Endothelial cell of umbilical vein (primary cell): ENCODE measurements around the gene NAV2. TPM values are rescaled to one million over a fixed set of nuclear protein-coding genes. Genes with fewer than 3 reads are reported as not detected.

ENCODE experiments used
- BruUV-seq: library from RNA; stranded (reverse); fragments of 400-500 nt; replicated peaks from 2 replicates; lab custom pipeline; 2021; lab: Mats Ljungman, UMichigan
- CTCF ChIA-PET: fragments of 300-600, 350-600 bp; sonication (Branson Sonifier 250); formaldehyde crosslinking; loops from one replicate; lab custom pipeline; 2021; ENCODE audit warnings: antibody characterized with exemption, inconsistent platforms; lab: Charles Lee
- POLR2A ChIA-PET: fragments of 300-600, 350-600 bp; sonication (Branson Sonifier 250); formaldehyde crosslinking; loops from one replicate; lab custom pipeline; 2021; ENCODE audit warnings: antibody characterized with exemption, inconsistent platforms; lab: Charles Lee
- DNase-seq: peaks from one replicate; pipeline ENCODE4 v3.0.0-alpha.2; 2011; ENCODE audit warnings: low read depth, low spot score
- FAIRE-seq: peaks from 2 replicates; lab custom pipeline; 2011; peaks lifted over from hg19 to GRCh38; lab: Jason Lieb, UNC
- H2AFZ ChIP-seq: 2 replicates; pipeline ENCODE4 v1.6.0; 2012; ENCODE audit warnings: low read depth, low read length, control low read depth, inconsistent platforms
- H3K27ac ChIP-seq: 2 replicates; pipeline ENCODE4 v1.5.1; 2011; ENCODE audit warnings: low read depth, mild to moderate bottlenecking, control low read depth, low read length, moderate library complexity; ENCODE audit not compliant: insufficient read depth
- H3K27me3 ChIP-seq, 2 experiments: 2 replicates each; pipeline versions ENCODE4 v1.6.0 to v1.6.1; 2011; ENCODE audit warnings: low read length in 2 of 2, mixed read lengths in 1 of 2; ENCODE audit not compliant: control insufficient read depth in 2 of 2, insufficient read depth in 2 of 2
- H3K36me3 ChIP-seq, 2 experiments: 2 replicates in 1 of 2; 3 replicates in 1 of 2; pipeline ENCODE4 v1.5.1; 2011; ENCODE audit warnings: low read length in 2 of 2, mild to moderate bottlenecking in 1 of 2, moderate library complexity in 1 of 2; ENCODE audit not compliant: control insufficient read depth in 2 of 2, insufficient read depth in 2 of 2; ENCODE audit errors: extremely low read depth in 1 of 2
- H3K4me1 ChIP-seq: 3 replicates; pipeline ENCODE4 v1.5.1; 2011; ENCODE audit warnings: mild to moderate bottlenecking, low read length; ENCODE audit not compliant: control insufficient read depth, insufficient read depth; ENCODE audit errors: extremely low read depth
- H3K4me2 ChIP-seq: 2 replicates; pipeline ENCODE4 v1.6.1; 2011; ENCODE audit warnings: low read length, control low read depth, mixed read lengths; ENCODE audit not compliant: insufficient read depth
- H3K4me3 ChIP-seq, 3 experiments: fragments of 200-600 bp in 1 of 3; sonication (generic), shearing (Covaris generic) in 1 of 3; replicated peaks in 1 of 3; 2 replicates each; pipeline ENCODE4 v1.5.1; 2011 to 2016; ENCODE audit warnings: control low read depth in 3 of 3, low read length in 3 of 3, mild to moderate bottlenecking in 2 of 3, inconsistent platforms in 1 of 3, low read depth in 1 of 3, moderate library complexity in 1 of 3; ENCODE audit not compliant: insufficient read depth in 1 of 3
- H3K79me2 ChIP-seq: 2 replicates; pipeline ENCODE4 v1.6.0; 2012; ENCODE audit warnings: low read length, inconsistent platforms; ENCODE audit not compliant: control insufficient read depth, insufficient read depth
- H3K9ac ChIP-seq: replicated peaks from 2 replicates; pipeline ENCODE3; 2011; ENCODE audit warnings: low read length, control low read depth; ENCODE audit not compliant: insufficient read depth; ENCODE audit errors: extremely low read depth
- H3K9me1 ChIP-seq: replicated peaks from 3 replicates; pipeline ENCODE4 v1.6.0; 2011; ENCODE audit warnings: mild to moderate bottlenecking, low read length; ENCODE audit not compliant: control insufficient read depth, insufficient read depth; ENCODE audit errors: extremely low read depth
- H3K9me3 ChIP-seq: replicated peaks from 2 replicates; pipeline ENCODE4 v1.5.1; 2012; ENCODE audit warnings: low read length, inconsistent platforms; ENCODE audit not compliant: control insufficient read depth, insufficient read depth
- H4K20me1 ChIP-seq: replicated peaks from 2 replicates; pipeline ENCODE3; 2011; ENCODE audit warnings: mild to moderate bottlenecking, low read length; ENCODE audit not compliant: control insufficient read depth, insufficient read depth; ENCODE audit errors: extremely low read depth
- CTCF ChIP-seq, 2 donors: IDR thresholded peaks; 1 replicate in 1 of 2; 2 replicates in 1 of 2; pipeline ENCODE4 v1.5.1; 2011; ENCODE audit warnings: low read length in 2 of 2, mild to moderate bottlenecking in 2 of 2, moderate library complexity in 2 of 2, control low read depth in 1 of 2, inconsistent platforms in 1 of 2, low read depth in 1 of 2; ENCODE audit not compliant: insufficient read depth in 1 of 2; ENCODE audit errors: extremely low read depth in 1 of 2
- EZH2 ChIP-seq: IDR thresholded peaks from 2 replicates; pipeline ENCODE4 v1.6.1; 2012; ENCODE audit warnings: borderline replicate concordance, low read depth, mild to moderate bottlenecking, moderate library complexity, low read length, inconsistent platforms; ENCODE audit not compliant: severe bottlenecking
- FOS ChIP-seq: IDR thresholded peaks from 2 replicates; pipeline ENCODE4 v1.6.1; 2011; ENCODE audit warnings: mild to moderate bottlenecking, low read length, moderate library complexity, borderline replicate concordance; ENCODE audit not compliant: insufficient read depth
- GATA2 ChIP-seq: IDR thresholded peaks from 2 replicates; pipeline ENCODE4 v1.7.0; 2011; ENCODE audit warnings: low read depth, mild to moderate bottlenecking, moderate library complexity, mixed read lengths, low read length; ENCODE audit not compliant: insufficient read length, insufficient read depth
- JUN ChIP-seq: IDR thresholded peaks from 2 replicates; pipeline ENCODE4 v1.6.1; 2011; ENCODE audit warnings: borderline replicate concordance, low read depth; ENCODE audit not compliant: insufficient read length, insufficient read depth
- MAX ChIP-seq: IDR thresholded peaks from 2 replicates; pipeline ENCODE4 v1.6.1; 2011; ENCODE audit not compliant: insufficient read depth, insufficient read length
- MYC ChIP-seq: IDR thresholded peaks from one replicate; pipeline ENCODE4 v1.6.1; 2011; ENCODE audit warnings: mild to moderate bottlenecking, low read depth, low read length
- POLR2A ChIP-seq: IDR thresholded peaks from 2 replicates; pipeline ENCODE4 v1.6.1; 2012; ENCODE audit warnings: low read depth, mild to moderate bottlenecking, control low read depth, low read length
- POLR2AphosphoS5 ChIP-seq: IDR thresholded peaks from 2 replicates; pipeline ENCODE4 v1.6.1; 2012; ENCODE audit warnings: low read depth, mild to moderate bottlenecking, control low read depth, low read length, moderate library complexity; ENCODE audit not compliant: insufficient read depth
- dilution Hi-C: fragments of 300-500 bp; cut with MboI; formaldehyde crosslinking; loops from one replicate; pipeline ENCODE4 v1.15.0; 2019; ENCODE audit warnings: low sequenced_read_pairs; ENCODE audit not compliant: extremely low pct_ligation_motif_present
- intact Hi-C: fragments of 100-400 bp; cut with micrococcal nuclease; formaldehyde crosslinking; loops from one replicate; pipeline ENCODE4 v1.10.0; 2022
- polyA plus RNA-seq, 4 experiments: library from polyadenylated mRNA; depleted of rRNA in 3 of 4; stranded (reverse) in 3 of 4; unstranded in 1 of 4; fragments of >200 nt; gene quantifications; 2 replicates each; pipeline versions ENCODE4 v1.2.1 to v1.2.3, GENCODE V29; 2011 to 2012; ENCODE audit warnings: missing spikeins in 1 of 4
- total RNA-seq: library from RNA; stranded (reverse); gene quantifications from 2 replicates; pipeline ENCODE4 v1.2.3, GENCODE V29; 2021

NAV2 gene
- total and polyA plus RNA-seq, 2 donors (not counting 3 experiments of a cell fraction or from before 2014, with no cell fraction given) = 10.9 to 68.0 TPM

GRCh38 chr11:19845626-19846025 lies 133.0 kb downstream of the NAV2 start:
- DNase-seq (no peak), FAIRE-seq (no peak)
- no peaks in the 10 kb centered on the region for H3K9me1 ChIP-seq
- no peak overlapping the region for H2AFZ ChIP-seq
- dilution Hi-C loops (no loop called here), intact Hi-C loops (no loop called here)
- ChIA-PET POLR2A (no interaction called here), CTCF (no interaction called here)
- peaks cover 0 to 12% of the 10 kb centered on the region in 2 experiments for H3K36me3 ChIP-seq
- no TSS peak for BruUV-seq
- peaks cover 40% of the 10 kb centered on the region for H3K79me2 ChIP-seq
- H3K4me1 ChIP-seq = peaks cover 13% of the 10 kb centered on the region
- no peaks in the 10 kb centered on the region for H3K9me3 ChIP-seq
- no peak overlapping the region for H3K4me2 ChIP-seq
- TF ChIP-seq MAX (no peak), GATA2 (no peak), MYC (no peak), FOS (no peak), POLR2AphosphoS5 (no peak), POLR2A (no peak), CTCF (IDR thresholded peaks at IDR 0.05; ENCODE audit: extremely low read depth in 1 of 2, insufficient read depth in 1 of 2, low read depth in 1 of 2, low read length in 2 of 2) (no peak), EZH2 (no peak), JUN (no peak)
- no peaks in the 10 kb centered on the region for H4K20me1 ChIP-seq
- H3K4me3 ChIP-seq = no peak overlapping the region
- H3K27ac ChIP-seq = no peak overlapping the region
- no peaks in the 10 kb centered on the region for H3K27me3 ChIP-seq
- no peak overlapping the region for H3K9ac ChIP-seq
